ENCODE measurements around the gene ATF7. TPM values are rescaled to one million over a fixed set of nuclear protein-coding genes. Genes with fewer than 3 reads are reported as not detected.

ATF7 gene
- total and polyA plus RNA-seq, 2 of the 13 experiments (the other 11 are each of a cell fraction or from before 2014, with no cell fraction given) = 9.6 to 16.2 TPM

DNA sequence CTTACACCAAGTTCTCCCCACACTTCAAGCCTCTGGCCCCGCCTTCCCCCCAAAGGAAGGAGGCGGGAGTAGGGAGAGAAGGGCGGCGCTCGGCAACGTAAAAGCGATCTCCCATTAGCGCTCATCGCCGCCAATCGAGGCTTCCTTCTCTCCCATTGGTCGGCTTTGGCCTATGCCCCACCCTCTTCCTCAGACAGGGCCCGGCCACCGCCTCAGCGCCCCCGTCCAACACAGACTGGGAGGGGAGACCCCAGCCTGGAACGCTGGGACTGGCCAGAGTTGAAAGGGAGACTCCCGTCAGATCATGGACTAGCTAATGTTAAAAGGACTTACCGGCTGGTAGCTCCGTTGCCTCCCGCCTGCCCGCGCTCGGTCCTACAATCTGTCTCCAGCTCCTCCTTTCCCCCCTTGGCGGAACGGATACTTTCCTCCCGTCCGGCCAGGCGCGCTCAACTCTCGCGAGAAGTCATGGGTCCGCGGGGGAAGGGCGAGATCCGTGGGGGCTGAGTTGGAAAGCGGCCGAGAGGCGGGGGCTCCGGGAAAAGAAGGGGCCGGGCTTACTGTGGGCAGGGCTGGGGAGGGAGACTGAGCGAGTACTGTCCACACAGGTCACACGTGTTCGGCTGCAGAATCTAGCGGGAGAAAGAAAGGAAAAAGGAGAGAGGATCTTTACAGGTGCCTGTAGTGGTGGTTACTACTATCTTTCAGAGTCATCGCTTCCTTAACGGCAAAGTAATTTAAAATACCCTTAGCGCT is at the start of gene ATF7 (continued):
- TF ChIP-seq ZNF33A (CRISPR knock-in tag; IDR thresholded peaks at IDR 0.05; ENCODE audit: borderline replicate concordance) = no peak
- TF ChIP-seq, protein P1, sequence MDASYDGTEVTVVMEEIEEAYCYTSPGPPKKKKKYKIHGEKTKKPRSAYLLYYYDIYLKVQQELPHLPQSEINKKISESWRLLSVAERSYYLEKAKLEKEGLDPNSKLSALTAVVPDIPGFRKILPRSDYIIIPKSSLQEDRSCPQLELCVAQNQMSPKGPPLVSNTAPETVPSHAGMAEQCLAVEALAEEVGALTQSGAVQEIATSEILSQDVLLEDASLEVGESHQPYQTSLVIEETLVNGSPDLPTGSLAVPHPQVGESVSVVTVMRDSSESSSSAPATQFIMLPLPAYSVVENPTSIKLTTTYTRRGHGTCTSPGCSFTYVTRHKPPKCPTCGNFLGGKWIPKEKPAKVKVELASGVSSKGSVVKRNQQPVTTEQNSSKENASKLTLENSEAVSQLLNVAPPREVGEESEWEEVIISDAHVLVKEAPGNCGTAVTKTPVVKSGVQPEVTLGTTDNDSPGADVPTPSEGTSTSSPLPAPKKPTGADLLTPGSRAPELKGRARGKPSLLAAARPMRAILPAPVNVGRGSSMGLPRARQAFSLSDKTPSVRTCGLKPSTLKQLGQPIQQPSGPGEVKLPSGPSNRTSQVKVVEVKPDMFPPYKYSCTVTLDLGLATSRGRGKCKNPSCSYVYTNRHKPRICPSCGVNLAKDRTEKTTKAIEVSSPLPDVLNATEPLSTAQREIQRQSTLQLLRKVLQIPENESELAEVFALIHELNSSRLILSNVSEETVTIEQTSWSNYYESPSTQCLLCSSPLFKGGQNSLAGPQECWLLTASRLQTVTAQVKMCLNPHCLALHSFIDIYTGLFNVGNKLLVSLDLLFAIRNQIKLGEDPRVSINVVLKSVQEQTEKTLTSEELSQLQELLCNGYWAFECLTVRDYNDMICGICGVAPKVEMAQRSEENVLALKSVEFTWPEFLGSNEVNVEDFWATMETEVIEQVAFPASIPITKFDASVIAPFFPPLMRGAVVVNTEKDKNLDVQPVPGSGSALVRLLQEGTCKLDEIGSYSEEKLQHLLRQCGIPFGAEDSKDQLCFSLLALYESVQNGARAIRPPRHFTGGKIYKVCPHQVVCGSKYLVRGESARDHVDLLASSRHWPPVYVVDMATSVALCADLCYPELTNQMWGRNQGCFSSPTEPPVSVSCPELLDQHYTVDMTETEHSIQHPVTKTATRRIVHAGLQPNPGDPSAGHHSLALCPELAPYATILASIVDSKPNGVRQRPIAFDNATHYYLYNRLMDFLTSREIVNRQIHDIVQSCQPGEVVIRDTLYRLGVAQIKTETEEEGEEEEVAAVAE (CRISPR knock-in tag; IDR thresholded peaks at IDR 0.05; ENCODE audit: borderline replicate concordance) = 0 out of 2 replicates have a peak, but pooled peaks have one; percentile 52
- TF ChIP-seq CENPX (CRISPR knock-in tag; IDR thresholded peaks at IDR 0.05) = no peak
- peak; percentile 67 for TF ChIP-seq MED1 (CRISPR knock-in tag; IDR thresholded peaks at IDR 0.05)
- TF ChIP-seq ZNF616 (CRISPR knock-in tag; IDR thresholded peaks at IDR 0.05; ENCODE audit: low read depth) = peak; percentile 21; the same call in 1 of the 2 replicates
- TF ChIP-seq, protein P2, sequence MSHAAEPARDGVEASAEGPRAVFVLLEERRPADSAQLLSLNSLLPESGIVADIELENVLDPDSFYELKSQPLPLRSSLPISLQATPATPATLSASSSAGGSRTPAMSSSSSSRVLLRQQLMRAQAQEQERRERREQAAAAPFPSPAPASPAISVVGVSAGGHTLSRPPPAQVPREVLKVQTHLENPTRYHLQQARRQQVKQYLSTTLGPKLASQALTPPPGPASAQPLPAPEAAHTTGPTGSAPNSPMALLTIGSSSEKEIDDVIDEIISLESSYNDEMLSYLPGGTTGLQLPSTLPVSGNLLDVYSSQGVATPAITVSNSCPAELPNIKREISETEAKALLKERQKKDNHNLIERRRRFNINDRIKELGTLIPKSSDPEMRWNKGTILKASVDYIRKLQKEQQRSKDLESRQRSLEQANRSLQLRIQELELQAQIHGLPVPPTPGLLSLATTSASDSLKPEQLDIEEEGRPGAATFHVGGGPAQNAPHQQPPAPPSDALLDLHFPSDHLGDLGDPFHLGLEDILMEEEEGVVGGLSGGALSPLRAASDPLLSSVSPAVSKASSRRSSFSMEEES (CRISPR knock-in tag; IDR thresholded peaks at IDR 0.05) = 0 out of 2 replicates have a peak, but pooled peaks have one; percentile 2
- TF ChIP-seq ZNF138 (CRISPR knock-in tag; IDR thresholded peaks at IDR 0.05; ENCODE audit: low read depth) = no peak
- TF ChIP-seq ZNF234 (CRISPR knock-in tag; conservative IDR thresholded peaks at IDR 0.05) = no peak
- no peak for TF ChIP-seq ZNF264 (CRISPR knock-in tag; IDR thresholded peaks at IDR 0.05)
- TF ChIP-seq EED (CRISPR knock-in tag; IDR thresholded peaks at IDR 0.05) = no peak
- TF ChIP-seq, protein P3, sequence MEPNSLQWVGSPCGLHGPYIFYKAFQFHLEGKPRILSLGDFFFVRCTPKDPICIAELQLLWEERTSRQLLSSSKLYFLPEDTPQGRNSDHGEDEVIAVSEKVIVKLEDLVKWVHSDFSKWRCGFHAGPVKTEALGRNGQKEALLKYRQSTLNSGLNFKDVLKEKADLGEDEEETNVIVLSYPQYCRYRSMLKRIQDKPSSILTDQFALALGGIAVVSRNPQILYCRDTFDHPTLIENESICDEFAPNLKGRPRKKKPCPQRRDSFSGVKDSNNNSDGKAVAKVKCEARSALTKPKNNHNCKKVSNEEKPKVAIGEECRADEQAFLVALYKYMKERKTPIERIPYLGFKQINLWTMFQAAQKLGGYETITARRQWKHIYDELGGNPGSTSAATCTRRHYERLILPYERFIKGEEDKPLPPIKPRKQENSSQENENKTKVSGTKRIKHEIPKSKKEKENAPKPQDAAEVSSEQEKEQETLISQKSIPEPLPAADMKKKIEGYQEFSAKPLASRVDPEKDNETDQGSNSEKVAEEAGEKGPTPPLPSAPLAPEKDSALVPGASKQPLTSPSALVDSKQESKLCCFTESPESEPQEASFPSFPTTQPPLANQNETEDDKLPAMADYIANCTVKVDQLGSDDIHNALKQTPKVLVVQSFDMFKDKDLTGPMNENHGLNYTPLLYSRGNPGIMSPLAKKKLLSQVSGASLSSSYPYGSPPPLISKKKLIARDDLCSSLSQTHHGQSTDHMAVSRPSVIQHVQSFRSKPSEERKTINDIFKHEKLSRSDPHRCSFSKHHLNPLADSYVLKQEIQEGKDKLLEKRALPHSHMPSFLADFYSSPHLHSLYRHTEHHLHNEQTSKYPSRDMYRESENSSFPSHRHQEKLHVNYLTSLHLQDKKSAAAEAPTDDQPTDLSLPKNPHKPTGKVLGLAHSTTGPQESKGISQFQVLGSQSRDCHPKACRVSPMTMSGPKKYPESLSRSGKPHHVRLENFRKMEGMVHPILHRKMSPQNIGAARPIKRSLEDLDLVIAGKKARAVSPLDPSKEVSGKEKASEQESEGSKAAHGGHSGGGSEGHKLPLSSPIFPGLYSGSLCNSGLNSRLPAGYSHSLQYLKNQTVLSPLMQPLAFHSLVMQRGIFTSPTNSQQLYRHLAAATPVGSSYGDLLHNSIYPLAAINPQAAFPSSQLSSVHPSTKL (CRISPR knock-in tag; IDR thresholded peaks at IDR 0.05) = peak; percentile 35; the same call in 1 of the 2 replicates
- TF ChIP-seq, protein P4, sequence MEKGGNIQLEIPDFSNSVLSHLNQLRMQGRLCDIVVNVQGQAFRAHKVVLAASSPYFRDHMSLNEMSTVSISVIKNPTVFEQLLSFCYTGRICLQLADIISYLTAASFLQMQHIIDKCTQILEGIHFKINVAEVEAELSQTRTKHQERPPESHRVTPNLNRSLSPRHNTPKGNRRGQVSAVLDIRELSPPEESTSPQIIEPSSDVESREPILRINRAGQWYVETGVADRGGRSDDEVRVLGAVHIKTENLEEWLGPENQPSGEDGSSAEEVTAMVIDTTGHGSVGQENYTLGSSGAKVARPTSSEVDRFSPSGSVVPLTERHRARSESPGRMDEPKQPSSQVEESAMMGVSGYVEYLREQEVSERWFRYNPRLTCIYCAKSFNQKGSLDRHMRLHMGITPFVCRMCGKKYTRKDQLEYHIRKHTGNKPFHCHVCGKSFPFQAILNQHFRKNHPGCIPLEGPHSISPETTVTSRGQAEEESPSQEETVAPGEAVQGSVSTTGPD (CRISPR knock-in tag; IDR thresholded peaks at IDR 0.05) = no peak
- TF ChIP-seq ZNF83 (CRISPR knock-in tag; IDR thresholded peaks at IDR 0.05; ENCODE audit: borderline replicate concordance) = no peak
- no peak for TF ChIP-seq RFX1 (IDR thresholded peaks at IDR 0.05)
- peak; percentile 49; the same call in 1 of the 2 replicates for TF ChIP-seq GATA4 (IDR thresholded peaks at IDR 0.05; ENCODE audit: borderline replicate concordance, low read depth)
- TF ChIP-seq, protein P5, sequence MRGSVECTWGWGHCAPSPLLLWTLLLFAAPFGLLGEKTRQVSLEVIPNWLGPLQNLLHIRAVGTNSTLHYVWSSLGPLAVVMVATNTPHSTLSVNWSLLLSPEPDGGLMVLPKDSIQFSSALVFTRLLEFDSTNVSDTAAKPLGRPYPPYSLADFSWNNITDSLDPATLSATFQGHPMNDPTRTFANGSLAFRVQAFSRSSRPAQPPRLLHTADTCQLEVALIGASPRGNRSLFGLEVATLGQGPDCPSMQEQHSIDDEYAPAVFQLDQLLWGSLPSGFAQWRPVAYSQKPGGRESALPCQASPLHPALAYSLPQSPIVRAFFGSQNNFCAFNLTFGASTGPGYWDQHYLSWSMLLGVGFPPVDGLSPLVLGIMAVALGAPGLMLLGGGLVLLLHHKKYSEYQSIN (CRISPR knock-in tag; IDR thresholded peaks at IDR 0.05; ENCODE audit: borderline replicate concordance) = no peak

Data from HepG2 (cell line).